Amygdala (tissue), 56 donors: ENCODE data around the gene TMEM250.

Experiments
- DNase-seq, 56 donors: peaks; one replicate each; lab custom pipeline; 2025; lab: John Stamatoyannopoulos, UW

TMEM250 gene

GRCh38 chr9:136098210-136098609, 20.5 kb downstream of the TMEM250 start:
- no peak for DNase-seq

DNA sequence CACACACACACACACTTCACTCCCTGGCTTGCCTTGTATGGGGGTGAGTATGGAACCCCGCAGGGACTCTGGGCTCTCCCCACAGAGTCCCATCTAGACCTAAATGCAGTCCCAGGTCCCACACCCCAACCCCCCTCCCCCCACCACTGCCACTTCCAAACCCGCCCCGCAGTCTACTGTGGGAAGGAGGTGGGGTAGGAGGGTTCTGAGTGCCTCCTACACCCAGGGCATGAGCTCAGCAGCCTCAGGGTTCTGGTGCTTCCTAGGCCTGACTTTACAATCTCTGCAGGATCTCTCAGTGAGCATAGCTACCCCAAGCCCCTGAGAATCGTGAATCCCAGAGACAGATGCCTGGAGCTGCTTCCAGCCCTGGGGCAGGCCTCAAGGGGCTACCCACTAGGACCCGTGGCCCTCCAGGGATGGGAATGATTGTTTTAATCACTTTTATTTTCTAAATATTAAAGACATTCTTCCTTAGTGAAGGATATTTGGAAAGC, 22.1 kb downstream of the TMEM250 start:
- DNase-seq = no peak

- DNase-seq = peak in 17 of 56 donors; percentile 19 to 67 (median 39)
Observed at GRCh38 chr9:136095070-136096058, 23.3 kb downstream of the TMEM250 start, which contains the start of gene NACC2. TSS of gene NACC2 (minus strand) at chr9:136095289. CDS start at chr9:136050521, 44,768 bp downstream.

- DNase-seq = peak in 8 of 56 donors; percentile 27 to 57 (median 42)
Observed at GRCh38 chr9:136093995-136094881, 24.4 kb downstream of the TMEM250 start.

DNA sequence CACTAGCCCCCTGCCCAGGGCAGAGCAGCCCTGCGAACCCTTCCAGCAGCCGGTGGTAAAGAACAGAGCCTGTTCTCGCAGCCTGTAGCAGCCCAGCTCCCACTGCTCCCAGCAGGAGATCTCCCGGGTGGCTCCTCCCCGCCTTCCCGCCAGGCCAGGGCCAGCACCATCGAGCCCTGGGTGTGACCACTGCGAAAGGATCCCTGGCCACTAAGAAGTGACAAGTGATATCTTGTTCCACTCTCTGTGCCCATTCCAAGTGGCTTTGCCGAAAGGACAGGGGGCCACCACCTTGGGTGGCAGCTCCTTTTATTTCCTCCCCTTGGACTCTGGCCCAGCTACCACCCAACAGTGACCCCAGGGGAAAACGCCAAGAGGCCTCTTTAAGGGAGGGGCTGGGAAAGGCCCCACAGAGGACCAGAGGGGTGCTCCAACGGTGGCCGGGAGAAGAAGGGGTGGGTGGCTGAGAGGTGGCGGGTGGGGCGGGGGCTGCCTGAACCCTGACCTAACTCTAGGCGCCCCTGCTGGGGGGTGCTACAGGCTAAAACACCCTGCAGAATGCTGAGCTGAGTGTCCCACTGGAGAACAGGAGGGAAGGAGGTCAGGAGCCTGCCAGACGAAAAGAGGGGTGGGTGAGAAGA, 25.2 kb downstream of the TMEM250 start:
- peak in 1 of 56 donors; percentile 46 for DNase-seq

GRCh38 chr9:136092741-136093140, 25.9 kb downstream of the TMEM250 start:
- DNase-seq = no peak

DNA sequence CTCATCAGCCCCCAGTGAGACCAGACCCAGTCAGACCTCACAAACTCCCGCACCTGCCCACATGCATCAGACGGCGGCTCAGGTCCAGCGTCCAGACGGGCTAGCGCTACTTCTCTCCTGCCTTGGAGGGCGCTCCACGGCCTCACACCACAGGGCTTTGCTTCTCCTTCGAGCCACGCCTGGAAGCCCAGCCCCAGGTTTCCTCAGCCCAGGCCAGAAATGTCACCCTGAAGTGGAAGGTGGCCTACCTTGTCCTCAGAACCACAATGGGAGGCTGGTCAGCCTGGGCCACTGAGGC, 26.4 kb downstream of the TMEM250 start:
- no peak for DNase-seq

DNA sequence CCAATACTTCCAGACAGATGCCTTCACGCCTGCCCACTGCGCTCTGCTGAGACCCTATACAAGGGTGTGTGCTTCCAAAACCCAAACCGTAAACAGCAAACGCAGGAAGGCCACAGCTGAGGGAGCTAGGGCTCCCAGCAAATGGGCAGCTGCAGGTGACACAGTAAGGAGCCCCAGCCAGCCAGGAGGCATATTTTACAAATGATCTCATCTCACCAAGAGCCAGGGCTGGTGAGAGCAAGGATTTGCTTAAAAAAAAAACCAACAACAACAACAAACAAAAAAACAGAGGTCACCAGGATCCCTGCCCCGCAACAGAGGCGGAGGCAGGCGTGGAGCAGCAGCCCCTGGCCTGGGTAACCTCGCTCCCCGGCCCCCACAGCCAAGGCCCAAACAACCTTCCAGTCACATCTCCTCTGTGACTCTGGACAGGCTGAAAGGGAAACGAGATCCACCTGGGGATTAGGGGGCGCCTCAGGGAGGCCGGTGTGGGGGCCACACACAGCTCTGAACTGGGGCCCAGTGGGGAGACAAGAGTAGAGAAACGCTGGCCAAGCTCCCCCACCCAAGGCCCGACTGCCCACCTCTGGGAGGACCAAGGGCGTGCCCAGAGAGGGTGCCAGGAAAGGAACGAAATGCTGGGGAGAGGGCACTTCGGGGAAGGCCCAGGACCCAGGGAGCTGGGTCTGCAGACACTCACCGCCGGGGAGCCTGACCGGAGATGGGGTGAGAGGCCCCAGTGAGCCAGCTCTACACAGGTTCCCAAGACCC, 26.9 kb downstream of the TMEM250 start:
- no peak for DNase-seq

DNA sequence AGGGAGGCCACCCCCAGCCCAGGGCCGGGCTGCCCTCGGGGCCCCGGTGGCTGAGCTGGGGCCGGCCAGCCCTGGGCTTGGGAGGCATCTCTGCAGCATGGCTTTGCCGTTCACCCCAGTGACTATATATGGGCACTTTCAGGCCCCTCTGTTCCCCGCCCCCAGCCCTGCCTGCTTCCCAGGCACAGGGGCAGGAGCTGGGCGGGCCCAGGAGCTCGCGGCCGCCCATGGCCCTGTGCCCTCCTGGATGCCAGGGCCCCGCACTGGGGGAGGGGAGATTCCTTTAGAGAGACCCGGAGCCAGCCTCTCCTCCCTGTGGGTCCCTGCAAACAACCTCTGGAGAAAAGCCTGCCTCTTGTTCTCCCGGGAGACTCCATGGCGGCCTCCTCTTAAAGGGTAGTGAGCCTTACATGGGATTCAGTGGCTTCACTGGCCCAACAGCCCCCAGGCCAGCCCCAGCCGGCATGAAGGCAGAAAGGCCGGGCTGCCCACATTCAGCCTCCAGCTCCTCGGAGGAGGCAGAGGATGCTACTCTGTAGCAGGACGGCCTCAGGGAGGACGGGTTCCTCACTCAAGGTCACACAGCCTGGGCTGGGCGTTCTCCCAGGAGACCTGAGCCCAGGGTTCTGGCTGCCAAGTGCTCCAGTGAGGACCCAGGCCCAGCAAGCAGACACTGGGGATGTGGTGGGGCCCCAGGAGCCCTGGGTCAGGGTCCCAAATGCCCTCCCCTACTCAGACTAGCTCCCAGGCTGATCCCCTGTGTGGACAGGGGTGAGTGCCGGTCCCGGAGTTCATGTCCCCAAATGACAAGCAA, 27.7 kb downstream of the TMEM250 start:
- no peak for DNase-seq

- DNase-seq = no peak
Observed at GRCh38 chr9:136090056-136090735, 28.5 kb downstream of the TMEM250 start.

DNA sequence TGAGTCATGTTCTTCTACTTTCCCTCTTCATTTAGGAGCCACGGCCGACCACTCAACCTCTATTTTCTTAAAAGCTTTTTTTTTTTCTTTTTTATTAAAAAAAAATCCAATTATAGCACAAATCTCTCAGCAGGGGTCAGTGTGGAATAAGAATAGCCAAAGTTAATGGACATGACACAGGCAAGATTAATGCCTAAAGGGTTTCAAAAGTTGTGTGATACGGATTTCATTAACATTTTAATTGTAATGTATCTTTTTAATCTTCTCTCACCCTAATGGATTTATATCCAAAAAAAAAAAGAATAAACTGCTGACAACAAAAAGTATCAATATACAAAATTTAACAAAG, 29.0 kb downstream of the TMEM250 start:
- no peak for DNase-seq

GRCh38 chr9:136088939-136089696, 29.6 kb downstream of the TMEM250 start:
- peak in 5 of 56 donors; percentile 33 to 49 (median 34) for DNase-seq

- DNase-seq = no peak
Observed at GRCh38 chr9:136088481-136088938, 30.2 kb downstream of the TMEM250 start.

DNA sequence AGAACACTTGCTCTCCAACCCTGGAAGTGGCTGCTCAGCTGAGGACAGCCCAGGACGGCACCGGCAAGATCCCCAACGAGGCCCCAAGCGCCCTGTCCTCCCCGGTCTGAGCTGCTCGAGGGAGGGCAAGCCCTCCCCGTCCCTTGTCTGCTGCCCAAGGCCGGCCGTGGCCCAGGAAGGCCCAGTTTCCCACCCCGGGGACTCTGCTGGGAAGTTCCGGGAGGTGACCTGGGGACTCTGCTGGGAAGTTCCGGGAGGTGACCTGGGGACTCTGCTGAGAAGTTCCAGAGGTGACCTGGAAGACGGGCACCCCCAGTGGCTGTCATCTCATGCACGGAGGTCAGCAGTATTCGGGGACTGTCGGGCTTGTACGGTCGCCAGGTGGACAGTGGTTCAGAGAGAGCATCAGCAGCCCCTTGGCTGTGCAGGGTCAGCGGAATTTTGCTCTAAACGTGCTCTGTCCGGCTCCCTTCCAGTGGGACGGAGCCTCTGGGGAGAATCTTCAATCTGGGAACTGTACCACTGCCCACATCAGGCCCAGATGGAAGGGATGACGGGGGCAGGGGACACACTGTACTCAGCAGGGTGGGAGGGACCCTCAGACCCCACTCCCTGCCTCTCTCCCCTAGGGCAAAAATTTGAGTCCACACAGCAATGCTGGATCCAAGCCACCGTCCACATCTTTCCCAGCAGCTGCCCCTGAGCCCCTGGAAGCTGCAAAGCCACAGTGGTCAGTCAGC, 30.8 kb downstream of the TMEM250 start:
- DNase-seq = no peak

DNA sequence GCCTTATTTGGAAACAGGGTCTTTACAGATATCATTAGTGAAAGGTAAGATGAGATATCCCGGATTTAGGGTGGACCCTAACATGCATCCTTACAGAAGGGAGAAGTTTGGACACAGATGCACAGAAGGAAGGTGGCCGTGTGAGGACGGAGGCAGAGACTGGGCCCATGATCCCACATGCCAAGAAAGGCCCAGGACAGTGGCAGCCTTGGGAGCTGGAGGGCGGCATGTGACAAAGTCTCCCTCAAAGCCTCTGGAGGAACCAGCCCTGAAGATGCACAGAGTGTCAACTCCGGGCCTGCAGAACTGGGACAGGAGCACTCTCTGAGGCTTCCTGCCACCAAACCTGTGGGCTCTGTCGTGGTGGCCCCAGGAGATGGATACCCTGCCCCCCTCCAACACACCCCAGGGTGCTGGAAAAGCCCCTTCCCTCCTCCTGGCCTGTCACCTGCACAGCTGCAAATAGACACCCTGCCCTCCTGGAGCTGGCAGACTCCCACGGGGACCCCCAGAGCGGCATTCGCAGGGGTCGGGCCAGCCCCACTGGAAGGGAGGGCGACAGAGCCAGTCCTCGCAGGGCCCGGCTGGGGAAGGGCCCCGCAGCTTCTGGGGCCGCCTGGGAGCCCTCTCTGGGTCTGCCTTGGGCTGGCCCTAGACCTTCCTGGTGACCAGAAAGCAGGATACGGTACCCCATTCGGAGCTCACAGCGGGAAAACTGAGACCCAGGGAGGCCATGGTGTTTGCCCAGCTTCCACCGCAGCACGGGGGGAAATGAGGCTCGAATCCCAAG, 31.5 kb downstream of the TMEM250 start:
- no peak for DNase-seq
